GM10847 (cell line): ENCODE data around the gene AK8.

Experiments used
- POLR2A ChIP-seq: IDR thresholded peaks from 2 replicates; pipeline ENCODE4 v1.6.1; 2011; ENCODE audit not compliant: insufficient read length; ENCODE audit errors: extremely low read depth

The AK8 gene

DNA sequence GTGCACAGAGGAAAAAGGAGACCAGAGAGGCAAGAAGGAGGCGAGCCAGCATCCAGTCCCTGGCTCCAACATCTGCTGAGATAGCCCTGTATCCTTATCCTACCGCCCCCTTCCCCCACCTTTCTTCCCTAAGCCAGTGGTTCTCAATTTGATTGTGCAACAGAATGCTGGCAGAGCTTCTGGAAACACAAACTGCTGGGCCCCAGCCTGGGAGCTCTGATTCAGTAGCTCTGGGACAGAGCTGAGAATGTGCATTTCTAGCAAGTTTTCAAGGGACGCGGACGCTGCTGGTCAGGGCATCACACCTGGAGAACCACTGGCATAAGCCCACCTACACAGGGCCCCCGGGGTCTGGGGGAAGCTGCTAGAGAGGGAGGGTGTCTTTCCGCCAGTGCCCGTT lies 21.1 kb downstream of the AK8 start:
- TF ChIP-seq POLR2A, result no peak

DNA sequence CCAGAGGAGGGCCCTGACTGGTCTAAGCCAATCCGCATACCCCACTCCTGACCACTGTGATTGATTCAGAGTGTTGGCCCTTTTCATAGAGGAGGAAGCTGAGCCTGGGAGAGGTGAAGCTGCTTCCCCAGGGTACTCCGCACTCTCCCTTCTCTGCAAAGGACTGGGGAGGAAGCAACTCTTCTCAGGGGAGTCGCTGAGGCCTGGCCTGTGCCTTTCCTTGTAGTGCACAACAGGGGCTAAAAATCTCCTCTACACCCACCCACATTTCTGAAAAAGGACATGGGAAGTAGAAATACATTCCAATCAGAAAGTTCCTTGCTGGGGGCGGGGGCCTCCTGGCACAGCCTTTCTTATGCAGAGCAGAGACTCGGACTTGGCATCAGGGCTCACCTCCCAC lies 22.2 kb downstream of the AK8 start:
- TF ChIP-seq POLR2A, result no peak

DNA sequence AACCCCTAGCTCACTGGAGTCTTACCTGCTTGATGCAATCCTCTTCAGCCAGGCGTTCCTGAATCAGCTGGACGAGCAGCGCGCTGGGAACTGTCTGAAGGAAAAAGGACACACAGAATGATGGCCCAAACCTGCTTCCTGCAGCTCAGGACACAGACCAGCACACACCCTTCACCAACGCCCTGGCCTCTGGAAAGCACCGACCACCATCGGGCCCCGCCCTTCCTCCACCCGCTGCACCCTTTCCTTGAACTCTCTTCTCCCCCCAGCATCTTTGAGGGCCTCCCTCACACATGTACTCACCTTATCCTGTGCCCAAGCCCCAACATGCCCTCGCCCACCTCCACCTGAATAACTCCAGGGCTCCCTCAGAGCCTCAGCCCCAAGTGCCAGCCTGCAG lies 23.3 kb downstream of the AK8 start:
- TF ChIP-seq POLR2A, result no peak

DNA sequence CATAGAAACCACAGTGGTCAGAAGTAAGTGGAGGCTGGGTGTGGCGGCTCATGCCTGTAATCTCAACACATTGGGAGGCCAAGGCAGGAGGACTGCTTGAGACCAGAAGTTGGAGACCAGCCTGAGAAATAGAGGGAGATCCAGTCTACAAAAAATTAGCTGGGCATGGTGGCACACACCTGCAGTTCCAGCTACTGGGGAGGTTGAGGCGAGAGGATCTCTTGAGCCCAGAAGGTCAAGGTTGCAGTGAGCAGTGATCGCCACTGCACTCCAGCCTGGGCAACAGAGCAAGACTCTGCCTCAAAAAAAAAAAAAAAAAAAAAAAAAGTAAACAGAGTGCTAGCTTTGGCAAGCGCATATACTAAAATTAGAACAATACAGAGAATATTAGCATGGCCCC lies 24.6 kb downstream of the AK8 start:
- no peak for TF ChIP-seq POLR2A

DNA sequence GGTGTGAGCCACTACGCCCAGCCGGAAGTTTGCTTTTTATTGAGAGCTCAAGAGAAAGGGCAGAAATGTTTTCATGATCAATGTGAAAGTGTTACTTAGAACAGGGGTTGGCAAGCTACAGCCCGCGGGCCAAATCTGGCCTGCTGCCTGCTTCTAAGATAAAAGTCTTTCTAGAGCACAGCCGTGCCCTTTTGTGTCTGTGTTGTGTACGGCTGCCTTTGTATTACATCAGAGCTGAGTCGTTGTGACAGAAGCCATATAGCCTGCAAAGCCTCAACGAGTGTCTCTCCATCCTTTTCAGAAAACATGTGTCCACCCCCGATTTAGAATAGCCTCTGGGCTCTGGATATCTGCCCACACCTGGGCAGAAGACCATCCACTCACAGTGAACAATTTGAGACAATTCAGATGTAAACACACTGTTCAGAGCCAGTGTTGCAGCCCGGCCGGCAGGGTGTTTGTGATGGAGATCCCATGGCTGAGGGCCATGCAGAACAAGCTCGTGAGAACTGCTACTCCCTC lies 28.8 kb downstream of the AK8 start:
- TF ChIP-seq POLR2A, result no peak

DNA sequence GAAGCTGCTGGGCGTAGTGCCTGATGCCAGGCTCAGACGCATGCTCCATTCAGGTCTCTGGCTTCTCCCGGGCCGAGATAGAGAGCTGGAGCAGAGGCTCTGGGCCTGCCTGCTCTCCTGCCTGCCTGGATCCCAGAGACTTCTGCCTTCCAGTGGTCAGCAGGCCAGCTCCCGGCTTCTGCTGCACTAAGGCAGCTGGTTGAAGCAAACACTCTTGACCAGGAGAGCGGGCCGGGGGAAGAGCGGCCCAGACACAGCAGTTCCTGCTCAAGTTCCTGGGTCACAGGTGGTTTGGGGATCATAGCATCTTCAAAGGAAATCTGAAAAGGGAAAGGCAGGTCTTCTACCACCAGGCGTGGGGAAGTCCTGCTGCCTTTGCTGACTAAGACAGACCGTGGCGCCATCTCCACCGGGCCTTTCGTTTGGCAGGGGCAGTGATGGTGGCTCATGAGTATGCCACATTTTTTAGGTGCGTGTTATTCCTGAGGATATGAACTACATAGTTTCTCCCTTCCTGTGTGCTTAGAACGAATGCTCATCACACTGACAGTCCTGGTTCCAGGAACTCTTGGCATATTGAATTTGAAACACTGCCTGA lies 31.1 kb downstream of the AK8 start:
- TF ChIP-seq POLR2A, result no peak

DNA sequence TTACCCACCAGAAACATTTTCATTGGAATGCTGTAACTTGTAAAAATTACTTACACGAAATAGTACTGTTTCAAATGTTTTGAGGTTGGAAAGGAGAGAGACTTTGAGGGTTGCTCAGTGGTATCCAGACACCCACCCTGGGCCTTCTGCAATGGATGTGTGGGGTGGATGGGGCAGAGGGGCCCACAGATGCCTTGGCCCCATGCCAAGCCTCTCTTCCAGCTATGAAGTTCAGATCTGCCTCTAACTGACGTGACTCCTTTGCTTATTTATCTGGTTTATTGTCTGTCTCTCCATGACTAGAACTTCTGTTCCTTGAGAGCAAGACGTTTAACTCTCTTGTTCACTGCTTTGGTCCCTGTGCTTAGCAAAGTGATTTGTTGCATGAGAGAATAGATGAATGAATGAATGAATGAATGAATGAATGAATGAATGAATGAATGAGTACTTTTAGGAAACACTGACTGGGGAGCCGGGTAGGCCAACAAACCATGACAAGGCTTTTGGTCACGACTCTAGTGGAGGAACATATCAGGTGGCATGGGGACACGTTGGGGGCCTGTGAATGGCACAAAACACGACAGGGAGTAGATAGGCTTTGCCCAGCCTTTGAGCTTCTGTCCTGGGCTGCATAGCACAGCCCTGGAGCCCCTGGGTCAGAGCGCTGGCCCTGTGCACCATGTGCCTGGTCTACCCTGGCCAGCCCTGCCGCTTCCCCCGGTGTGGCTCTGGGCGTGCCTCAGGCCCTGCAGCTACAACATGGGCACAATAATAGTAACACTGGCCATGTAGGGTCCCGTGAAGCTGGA lies 31.8 kb downstream of the AK8 start:
- no peak for TF ChIP-seq POLR2A

DNA sequence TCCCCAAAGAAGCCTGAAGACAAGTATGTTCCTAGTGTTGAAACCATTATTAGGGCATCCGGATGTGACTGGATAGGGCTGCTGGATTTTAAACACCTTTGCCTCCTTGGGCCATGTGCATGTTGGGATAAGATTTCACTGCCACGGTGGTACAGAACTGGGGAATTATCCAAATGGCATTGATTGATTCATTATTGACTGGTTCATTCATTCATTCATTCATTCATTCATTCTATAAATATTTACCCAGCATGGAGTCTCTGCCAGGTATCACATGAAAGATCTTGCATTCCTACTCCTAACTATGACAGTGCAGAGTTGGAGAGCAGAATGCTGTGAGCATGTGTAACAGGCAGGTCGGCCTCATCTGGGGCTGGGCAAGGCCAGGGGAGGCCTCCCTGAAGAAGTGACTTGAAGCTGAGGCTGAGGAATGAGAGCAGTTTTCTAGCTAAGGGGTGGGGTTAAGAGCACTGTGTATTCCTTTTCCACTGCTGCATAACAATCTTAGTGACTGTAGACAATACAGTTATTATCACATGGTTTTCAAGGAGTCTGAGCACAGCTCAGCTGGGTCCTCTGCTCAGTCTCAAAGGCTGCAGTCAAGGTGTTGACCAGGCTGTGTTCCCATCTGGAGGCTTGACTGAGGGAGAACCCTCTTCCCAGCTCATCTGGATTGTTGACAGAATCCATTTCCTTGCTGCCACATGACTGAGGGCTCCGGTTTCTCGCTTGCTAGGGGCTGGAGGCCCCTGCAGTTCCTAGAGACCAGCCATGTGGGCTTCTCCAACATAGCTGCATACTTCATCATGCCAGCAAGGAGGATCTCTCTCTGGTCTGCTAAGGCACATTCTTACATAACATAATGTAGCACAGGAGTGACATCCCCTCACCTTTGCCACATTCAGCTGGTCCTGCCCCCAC lies 35.7 kb downstream of the AK8 start:
- no peak for TF ChIP-seq POLR2A

DNA sequence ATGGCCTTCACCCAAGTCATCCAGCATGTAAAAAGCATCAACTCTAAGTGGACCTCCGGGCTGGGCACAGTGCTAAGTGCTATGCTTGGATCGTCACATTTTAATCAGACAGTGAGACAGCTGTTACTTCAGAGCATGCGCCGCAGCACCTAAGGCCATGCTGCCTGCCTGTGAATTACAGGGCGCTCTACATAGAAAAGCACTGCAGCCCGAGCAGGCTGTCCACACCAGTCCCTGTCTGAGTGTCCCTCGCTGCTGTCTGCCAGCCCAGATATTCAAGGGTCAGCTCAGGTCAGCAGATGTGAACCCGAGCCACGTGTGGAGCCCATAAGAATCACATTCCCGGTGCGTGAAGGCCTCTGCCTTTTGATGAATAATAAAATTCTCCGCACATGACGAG lies 37.1 kb downstream of the AK8 start:
- TF ChIP-seq POLR2A, result no peak

DNA sequence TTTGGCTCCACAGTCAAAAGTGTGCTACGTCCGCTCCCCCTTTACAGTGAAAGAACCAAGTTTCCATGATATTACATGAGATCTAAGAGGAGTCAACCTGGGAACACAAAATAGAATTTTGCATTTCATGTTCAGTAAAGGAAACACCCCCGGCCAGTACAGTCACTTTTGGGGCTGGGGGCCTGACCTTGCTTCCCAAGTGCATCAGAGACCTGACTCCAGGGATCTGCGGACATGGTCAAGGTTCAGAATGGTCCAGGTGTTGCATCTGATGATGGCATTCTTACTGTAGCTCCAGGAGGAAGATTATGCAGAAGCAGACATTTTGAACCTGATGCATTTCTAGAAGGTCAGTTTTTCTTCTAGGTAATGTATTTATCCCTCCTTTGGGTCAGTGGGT lies 39.8 kb downstream of the AK8 start:
- TF ChIP-seq POLR2A, result no peak

DNA sequence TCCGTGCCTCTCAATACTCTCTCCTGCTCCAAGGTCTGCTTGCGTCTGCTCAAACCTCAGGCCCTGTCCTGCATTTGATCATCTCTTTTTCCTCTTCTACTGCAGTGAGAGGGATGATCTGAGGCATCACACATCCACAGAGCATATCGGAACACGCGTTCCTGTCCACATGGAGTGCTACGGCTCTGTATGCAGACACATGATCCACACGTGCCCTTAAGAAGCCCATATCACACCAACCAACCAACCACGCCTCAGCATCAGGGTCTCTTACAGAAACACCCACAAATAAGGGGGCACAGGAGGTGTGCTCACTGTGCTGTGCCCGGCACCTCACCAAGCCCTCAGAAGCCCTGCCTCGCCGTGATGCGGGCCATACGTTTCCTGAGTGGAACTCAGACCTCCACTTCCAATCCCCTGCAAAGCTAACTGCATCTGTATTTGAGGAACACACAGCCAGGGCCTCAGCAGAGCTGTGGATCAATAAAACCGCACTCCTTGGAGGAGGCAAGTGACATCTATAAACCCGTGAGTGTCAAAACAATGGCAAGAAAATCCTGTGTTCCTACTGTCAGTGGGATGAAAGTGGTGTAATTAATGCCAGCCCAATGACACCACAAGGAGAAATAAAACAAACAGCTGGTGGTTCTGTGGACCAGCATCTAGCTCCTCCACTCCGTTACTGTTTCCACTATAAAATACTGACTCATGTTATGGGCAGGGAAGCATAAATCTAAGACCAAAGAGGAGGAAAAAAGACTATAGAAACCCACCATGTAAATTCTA lies 40.4 kb downstream of the AK8 start:
- TF ChIP-seq POLR2A, result no peak

DNA sequence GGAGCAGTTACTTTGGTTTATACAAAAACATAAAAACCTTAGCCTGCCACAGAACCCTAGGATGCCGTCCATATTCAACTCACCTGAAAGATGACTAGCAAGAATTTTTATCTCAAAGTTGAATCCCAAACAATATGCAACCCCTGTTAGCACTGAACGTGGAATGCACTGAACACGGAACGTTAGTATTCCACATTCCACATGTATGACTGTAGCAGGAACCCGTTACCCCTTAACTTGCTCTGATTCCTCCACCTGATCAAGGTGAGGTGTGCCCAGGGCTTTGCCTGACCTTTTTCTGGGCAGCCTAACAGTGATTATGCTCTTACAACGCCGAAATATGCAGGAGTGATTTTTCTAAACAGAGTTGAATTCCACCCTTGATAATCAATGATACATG lies 43.7 kb downstream of the AK8 start:
- no peak for TF ChIP-seq POLR2A

DNA sequence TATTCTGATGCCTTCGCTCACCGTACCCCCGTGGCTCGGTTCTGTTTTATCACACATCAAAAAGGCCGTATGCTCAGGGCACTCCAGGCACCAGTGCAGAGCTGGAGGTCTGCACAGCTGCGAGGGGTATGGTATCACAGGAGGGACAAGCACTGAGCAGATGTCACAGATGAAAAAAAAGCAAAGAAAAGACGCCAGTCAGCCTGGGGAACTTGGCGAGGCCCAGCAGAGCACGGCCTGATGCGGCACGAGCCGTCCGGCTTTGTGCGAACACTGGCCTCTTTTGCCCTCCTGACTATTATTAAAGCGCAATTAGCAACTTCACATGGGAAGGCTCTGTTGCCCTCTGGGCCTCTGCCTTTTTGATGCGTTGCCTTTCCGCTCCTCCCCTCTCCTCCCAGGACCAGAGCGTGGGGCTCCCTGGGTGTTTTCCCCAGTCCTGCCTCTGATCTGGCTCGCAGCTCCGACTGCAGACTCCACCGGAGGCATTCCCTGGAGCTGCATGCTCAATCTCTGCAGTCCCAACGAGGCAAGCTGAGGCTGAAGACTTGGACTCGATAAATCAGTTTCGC lies 44.4 kb downstream of the AK8 start:
- TF ChIP-seq POLR2A, result no peak

DNA sequence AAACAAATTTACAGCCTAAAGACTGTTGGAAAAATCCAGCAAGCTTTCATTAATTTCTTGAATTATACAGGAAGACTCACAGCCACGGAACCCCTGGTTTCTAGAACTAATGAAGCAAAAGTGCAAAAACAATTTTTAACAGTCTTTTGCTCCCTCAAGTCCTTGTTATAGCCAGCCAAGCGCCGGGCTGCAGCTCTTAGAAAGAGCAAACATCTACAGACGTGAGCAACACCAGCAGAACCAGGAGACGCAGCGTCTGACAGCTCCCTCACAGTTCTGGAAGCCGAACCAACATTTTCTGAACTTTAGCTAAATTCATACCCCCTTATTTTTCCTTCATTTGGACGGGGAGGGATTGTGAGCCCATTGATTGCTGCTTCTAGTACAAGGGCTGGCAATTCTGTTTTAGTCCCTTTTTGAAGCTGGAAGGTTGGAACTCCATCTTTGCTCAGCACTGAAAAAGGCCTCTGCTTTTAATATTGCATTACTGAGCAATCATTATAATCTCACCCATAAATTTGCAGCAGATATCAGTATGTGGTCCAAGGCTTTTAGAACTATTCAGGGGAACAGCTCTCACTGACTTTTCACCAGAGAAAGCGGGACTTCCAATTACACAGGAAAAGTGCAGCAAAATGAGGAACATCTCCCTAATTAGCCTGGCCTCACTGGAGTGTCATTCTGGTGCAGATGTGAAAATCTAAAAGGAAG lies 45.8 kb downstream of the AK8 start:
- no peak for TF ChIP-seq POLR2A

DNA sequence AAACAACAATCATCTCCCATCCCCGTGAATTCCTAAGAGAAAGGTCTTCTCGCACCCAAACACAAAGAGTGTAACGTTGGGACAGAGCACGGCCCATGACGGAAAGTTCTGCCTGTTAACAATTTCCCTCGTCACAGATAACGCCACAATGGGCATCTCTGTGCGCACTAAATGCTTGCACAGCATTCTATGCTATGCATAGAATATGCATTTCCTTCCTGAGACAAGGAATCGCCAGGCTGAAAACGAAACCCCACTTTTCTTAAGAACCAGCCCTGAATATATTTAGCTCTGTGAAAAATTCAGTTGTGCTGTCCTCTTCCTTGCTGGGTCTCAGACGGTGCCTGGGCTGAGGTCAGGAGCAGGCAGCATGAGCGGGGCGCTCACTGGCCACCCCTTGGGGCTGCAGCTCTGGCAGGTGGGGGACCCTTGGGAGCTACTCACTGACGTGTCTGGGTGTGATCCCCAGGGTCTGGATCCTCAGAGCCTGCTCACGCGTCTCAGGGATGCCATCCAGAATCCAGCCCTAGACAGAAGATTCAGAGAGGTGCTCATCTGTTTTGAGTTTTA lies 49.8 kb downstream of the AK8 start:
- TF ChIP-seq POLR2A, result no peak
